ENCODE results near the gene JCAD. TPM values are rescaled to one million over a fixed set of nuclear protein-coding genes. Genes with fewer than 3 reads are reported as not detected.

JCAD gene
- polyA plus RNA-seq, 1 of the 3 experiments (the other 2 are of a cell fraction): 19.0 TPM

GRCh38 chr10:30000802-30001571, 58.4 kb downstream of the JCAD start (continued):
- TF ChIP-seq REST (IDR thresholded peaks at IDR 0.05; ENCODE audit: low read depth, low read length): no peak
- no peak for TF ChIP-seq FOXJ3 (CRISPR knock-in tag; IDR thresholded peaks at IDR 0.05)
- 0 out of 2 replicates have a peak, but pooled peaks have one; percentile 24 for TF ChIP-seq MEF2A (IDR thresholded peaks at IDR 0.05; ENCODE audit: borderline replicate concordance, low read depth)
- no peak for TF ChIP-seq GATA2 (CRISPR knock-in tag; IDR thresholded peaks at IDR 0.05)
- 0 out of 2 replicates have a peak, but pooled peaks have one; percentile 20 for TF ChIP-seq YY1 (IDR thresholded peaks at IDR 0.05; ENCODE audit: low read depth)
- TF ChIP-seq, protein P1, sequence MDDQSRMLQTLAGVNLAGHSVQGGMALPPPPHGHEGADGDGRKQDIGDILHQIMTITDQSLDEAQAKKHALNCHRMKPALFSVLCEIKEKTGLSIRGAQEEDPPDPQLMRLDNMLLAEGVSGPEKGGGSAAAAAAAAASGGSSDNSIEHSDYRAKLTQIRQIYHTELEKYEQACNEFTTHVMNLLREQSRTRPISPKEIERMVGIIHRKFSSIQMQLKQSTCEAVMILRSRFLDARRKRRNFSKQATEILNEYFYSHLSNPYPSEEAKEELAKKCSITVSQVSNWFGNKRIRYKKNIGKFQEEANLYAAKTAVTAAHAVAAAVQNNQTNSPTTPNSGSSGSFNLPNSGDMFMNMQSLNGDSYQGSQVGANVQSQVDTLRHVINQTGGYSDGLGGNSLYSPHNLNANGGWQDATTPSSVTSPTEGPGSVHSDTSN (IDR thresholded peaks at IDR 0.05): peak; percentile 95
- TF ChIP-seq, protein P2, sequence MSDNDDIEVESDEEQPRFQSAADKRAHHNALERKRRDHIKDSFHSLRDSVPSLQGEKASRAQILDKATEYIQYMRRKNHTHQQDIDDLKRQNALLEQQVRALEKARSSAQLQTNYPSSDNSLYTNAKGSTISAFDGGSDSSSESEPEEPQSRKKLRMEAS (IDR thresholded peaks at IDR 0.05; ENCODE audit: low read depth): peak; percentile 63; the same call in 1 of the 2 replicates
- no peak; the same call in 1 of the 2 replicates for TF ChIP-seq USF1 (IDR thresholded peaks at IDR 0.05; ENCODE audit: borderline replicate concordance, low read depth)
- peak; percentile 68; the same call in 1 of the 2 replicates for TF ChIP-seq POLR2AphosphoS5 (IDR thresholded peaks at IDR 0.05; ENCODE audit: low read depth, low read length)
- TF ChIP-seq TCF12 (IDR thresholded peaks at IDR 0.05): peak; percentile 94
- TF ChIP-seq FOSL2 (IDR thresholded peaks at IDR 0.05; ENCODE audit: borderline replicate concordance, low read depth): peak; percentile 65; the same call in 1 of the 2 replicates
- no peak for TF ChIP-seq EZH2phosphoT487 (IDR thresholded peaks at IDR 0.05; ENCODE audit: borderline replicate concordance, low read depth)
- TF ChIP-seq SIN3A (IDR thresholded peaks at IDR 0.05; ENCODE audit: borderline replicate concordance, low read depth, low read length): peak; percentile 49; the same call in 1 of the 2 replicates
- TF ChIP-seq RAD21 (IDR thresholded peaks at IDR 0.05; ENCODE audit: low read length): no peak
- TF ChIP-seq, protein P3, sequence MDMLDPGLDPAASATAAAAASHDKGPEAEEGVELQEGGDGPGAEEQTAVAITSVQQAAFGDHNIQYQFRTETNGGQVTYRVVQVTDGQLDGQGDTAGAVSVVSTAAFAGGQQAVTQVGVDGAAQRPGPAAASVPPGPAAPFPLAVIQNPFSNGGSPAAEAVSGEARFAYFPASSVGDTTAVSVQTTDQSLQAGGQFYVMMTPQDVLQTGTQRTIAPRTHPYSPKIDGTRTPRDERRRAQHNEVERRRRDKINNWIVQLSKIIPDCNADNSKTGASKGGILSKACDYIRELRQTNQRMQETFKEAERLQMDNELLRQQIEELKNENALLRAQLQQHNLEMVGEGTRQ (IDR thresholded peaks at IDR 0.05; ENCODE audit: borderline replicate concordance, low read depth, low read length): no peak
- TF ChIP-seq, protein P4, sequence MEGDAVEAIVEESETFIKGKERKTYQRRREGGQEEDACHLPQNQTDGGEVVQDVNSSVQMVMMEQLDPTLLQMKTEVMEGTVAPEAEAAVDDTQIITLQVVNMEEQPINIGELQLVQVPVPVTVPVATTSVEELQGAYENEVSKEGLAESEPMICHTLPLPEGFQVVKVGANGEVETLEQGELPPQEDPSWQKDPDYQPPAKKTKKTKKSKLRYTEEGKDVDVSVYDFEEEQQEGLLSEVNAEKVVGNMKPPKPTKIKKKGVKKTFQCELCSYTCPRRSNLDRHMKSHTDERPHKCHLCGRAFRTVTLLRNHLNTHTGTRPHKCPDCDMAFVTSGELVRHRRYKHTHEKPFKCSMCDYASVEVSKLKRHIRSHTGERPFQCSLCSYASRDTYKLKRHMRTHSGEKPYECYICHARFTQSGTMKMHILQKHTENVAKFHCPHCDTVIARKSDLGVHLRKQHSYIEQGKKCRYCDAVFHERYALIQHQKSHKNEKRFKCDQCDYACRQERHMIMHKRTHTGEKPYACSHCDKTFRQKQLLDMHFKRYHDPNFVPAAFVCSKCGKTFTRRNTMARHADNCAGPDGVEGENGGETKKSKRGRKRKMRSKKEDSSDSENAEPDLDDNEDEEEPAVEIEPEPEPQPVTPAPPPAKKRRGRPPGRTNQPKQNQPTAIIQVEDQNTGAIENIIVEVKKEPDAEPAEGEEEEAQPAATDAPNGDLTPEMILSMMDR (IDR thresholded peaks at IDR 0.05): no peak
- peak; percentile 95; the same call in 1 of the 2 replicates for TF ChIP-seq NFIC (IDR thresholded peaks at IDR 0.05; ENCODE audit: borderline replicate concordance)
- TF ChIP-seq CHD2 (IDR thresholded peaks at IDR 0.05; ENCODE audit: low read length, partially characterized antibody): no peak
- TF ChIP-seq MXI1 (IDR thresholded peaks at IDR 0.05; ENCODE audit: low read depth, low read length): no peak
